ENCODE data around the gene EPC1.
"Not testable (repeated sequence)": the region's sequence is repeated elsewhere in the genome, so short reads cannot be mapped to it uniquely, and the experiment has no call there.

Gene EPC1

GRCh38 chr10:32346551-32347362 is at the start of gene EPC1:
Gene EPC1, minus strand, starts transcription at chr10:32347158. Its CDS starts 243 bp downstream, at chr10:32346915.
- H3K36me3 ChIP-seq (ENCODE audit: control insufficient read depth in 1 of 2, insufficient read depth in 2 of 2, low read length in 2 of 2): peaks cover 0 to 7% of the 10 kb centered on the region in 2 donors
- H3K4me1 ChIP-seq (ENCODE audit: control insufficient read depth in 1 of 2, insufficient read depth in 2 of 2, low read length in 2 of 2): peaks cover 19 to 49% of the 10 kb centered on the region in 2 donors

DNA sequence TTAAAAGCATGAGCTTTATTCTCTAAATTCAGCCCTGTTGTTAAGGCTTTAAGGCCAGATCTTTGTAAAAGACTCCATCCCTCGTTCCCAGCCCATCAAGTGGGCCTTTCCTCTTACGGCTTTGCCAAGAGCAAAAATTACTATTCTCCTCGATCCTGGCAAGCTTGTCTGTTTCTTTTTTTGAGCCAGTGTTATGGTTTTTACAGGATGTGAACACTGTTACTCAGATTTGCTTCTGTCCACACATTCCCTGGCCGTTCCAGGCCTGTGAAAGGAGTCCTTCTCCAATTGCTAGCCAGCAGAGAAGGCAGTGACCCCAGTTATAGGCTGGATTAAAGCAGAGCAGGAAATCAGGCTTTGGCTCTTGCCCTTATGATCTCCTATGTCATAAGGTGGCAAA is 47.0 kb upstream of the EPC1 start:
- Histone ChIP-seq H3K4me3 (ENCODE audit: low read depth in 1 of 2, low read length in 2 of 2) (no peak overlapping the region), H3K9me3 (ENCODE audit: control insufficient read depth in 1 of 2, low read length in 2 of 2) (no peaks in the 10 kb centered on the region), H3K27me3 (ENCODE audit: low read depth, low read length) (no peaks in the 10 kb centered on the region), H3K4me1 (ENCODE audit: control insufficient read depth in 1 of 2, insufficient read depth in 2 of 2, low read length in 2 of 2) (peaks cover 0 to 4% of the 10 kb centered on the region in 2 donors), H3K27ac (ENCODE audit: low read length) (no peak overlapping the region), H3K36me3 (ENCODE audit: control insufficient read depth in 1 of 2, insufficient read depth in 2 of 2, low read length in 2 of 2) (no peaks in the 10 kb centered on the region)

More at GRCh38 chr10:32346551-32347362, at the start of gene EPC1:
- Histone ChIP-seq H3K4me3 (ENCODE audit: low read depth in 1 of 2, low read length in 2 of 2) (peak within 1 kb of the TSS; percentile 84 to 94), H3K9me3 (ENCODE audit: control insufficient read depth in 1 of 2, low read length in 2 of 2) (no peaks in the 10 kb centered on the region), H3K27me3 (ENCODE audit: low read depth, low read length) (no peaks in the 10 kb centered on the region), H3K27ac (ENCODE audit: low read length) (peak within 1 kb of the TSS; percentile 99)

- H3K27ac ChIP-seq (ENCODE audit: low read length): not testable (repeated sequence)
Measured at GRCh38 chr10:32392284-32392683, 45.3 kb upstream of the EPC1 start.

GRCh38 chr10:32390193-32390592 is 43.2 kb upstream of the EPC1 start:
- Histone ChIP-seq H3K4me1 (ENCODE audit: control insufficient read depth in 1 of 2, insufficient read depth in 2 of 2, low read length in 2 of 2) (peaks cover 4% of the 10 kb centered on the region in 2 donors), H3K4me3 (ENCODE audit: low read depth in 1 of 2, low read length in 2 of 2) (no peak overlapping the region), H3K27me3 (ENCODE audit: low read depth, low read length) (no peaks in the 10 kb centered on the region), H3K9me3 (ENCODE audit: control insufficient read depth in 1 of 2, low read length in 2 of 2) (no peaks in the 10 kb centered on the region), H3K36me3 (ENCODE audit: control insufficient read depth in 1 of 2, insufficient read depth in 2 of 2, low read length in 2 of 2) (no peaks in the 10 kb centered on the region), H3K27ac (ENCODE audit: low read length) (no peak overlapping the region)

More at GRCh38 chr10:32392284-32392683, 45.3 kb upstream of the EPC1 start:
- H3K27me3 ChIP-seq (ENCODE audit: low read depth, low read length); H3K36me3 ChIP-seq (ENCODE audit: control insufficient read depth in 1 of 2, insufficient read depth in 2 of 2, low read length in 2 of 2); H3K9me3 ChIP-seq (ENCODE audit: control insufficient read depth in 1 of 2, low read length in 2 of 2); H3K4me3 ChIP-seq (ENCODE audit: low read depth in 1 of 2, low read length in 2 of 2); H3K4me1 ChIP-seq (ENCODE audit: control insufficient read depth in 1 of 2, insufficient read depth in 2 of 2, low read length in 2 of 2): not testable (repeated sequence)

DNA sequence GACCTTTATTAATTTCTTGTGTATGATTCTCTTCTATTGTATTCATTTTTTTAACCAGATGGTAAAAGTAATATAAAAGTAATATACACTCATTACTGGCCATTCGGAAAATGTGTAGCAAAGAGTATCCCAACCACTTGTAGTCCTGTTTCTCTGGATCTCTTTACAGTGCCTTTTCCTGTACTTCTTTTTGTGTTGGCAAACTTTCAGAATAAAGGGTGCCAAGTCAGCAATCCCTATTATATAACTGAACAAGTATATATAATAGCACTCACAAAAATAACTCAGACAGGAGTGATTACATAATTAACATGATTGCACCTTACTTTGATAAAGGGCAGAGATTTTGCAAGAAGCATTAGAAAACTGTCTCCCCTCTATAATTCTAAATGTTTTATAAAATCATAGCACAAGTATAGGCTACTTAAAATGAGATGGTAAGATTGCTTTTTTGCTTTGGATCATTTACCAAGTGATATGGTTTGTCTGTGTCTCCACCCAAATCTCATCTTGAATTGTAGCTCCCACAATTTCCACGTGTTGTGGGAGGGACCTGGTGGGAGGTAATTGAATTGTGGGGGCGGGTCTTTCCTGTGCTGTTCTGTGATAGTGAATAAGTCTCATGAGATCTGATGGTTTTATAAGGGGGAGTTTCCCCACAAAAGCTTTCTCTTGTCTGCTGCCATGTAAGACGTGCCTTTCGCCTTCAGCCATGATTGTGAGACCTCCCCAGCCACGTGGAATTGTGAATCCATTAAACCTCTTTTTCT is 41.5 kb upstream of the EPC1 start:
- H3K27ac ChIP-seq (ENCODE audit: low read length): no peak overlapping the region
- no peak overlapping the region for H3K4me3 ChIP-seq (ENCODE audit: low read depth in 1 of 2, low read length in 2 of 2)
- no peaks in the 10 kb centered on the region for H3K27me3 ChIP-seq (ENCODE audit: low read depth, low read length)
- no peaks in the 10 kb centered on the region for H3K9me3 ChIP-seq (ENCODE audit: control insufficient read depth in 1 of 2, low read length in 2 of 2)
- no peaks in the 10 kb centered on the region for H3K36me3 ChIP-seq (ENCODE audit: control insufficient read depth in 1 of 2, insufficient read depth in 2 of 2, low read length in 2 of 2)
- peaks cover 0 to 4% of the 10 kb centered on the region in 2 donors for H3K4me1 ChIP-seq (ENCODE audit: control insufficient read depth in 1 of 2, insufficient read depth in 2 of 2, low read length in 2 of 2)

DNA sequence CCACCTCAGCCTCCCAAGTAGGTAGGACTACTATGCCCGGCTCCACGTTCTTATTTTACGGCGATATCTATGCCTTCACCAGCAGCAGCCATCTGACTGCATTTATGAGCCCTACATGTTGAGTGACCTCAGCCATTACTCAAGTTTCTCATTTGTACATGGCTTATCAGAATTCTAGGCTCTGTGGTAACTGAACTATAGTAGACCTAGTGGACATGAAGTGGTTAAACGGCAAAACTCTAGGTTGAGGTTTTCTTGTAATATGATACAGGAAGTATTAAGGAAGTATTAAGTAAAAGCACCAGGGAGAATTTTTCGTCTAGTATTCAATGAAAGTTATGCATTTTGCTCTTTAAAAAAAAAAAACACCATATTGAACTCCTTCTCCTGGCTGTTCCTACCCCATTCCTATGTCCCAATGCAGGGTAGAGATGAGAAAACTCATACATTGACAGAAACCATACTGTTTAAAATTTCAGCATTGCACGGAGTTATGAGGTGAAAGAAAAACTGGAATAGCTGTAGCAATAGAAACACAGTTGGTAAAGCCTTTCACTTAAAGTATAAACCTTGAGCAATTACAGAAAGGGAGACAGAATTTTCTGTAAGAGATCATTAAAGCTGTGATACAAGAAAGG is 39.8 kb upstream of the EPC1 start:
- H3K4me3 ChIP-seq (ENCODE audit: low read depth in 1 of 2, low read length in 2 of 2): no peak overlapping the region
- no peak overlapping the region for H3K27ac ChIP-seq (ENCODE audit: low read length)
- H3K36me3 ChIP-seq (ENCODE audit: control insufficient read depth in 1 of 2, insufficient read depth in 2 of 2, low read length in 2 of 2): no peaks in the 10 kb centered on the region
- peaks cover 0 to 4% of the 10 kb centered on the region in 2 donors for H3K4me1 ChIP-seq (ENCODE audit: control insufficient read depth in 1 of 2, insufficient read depth in 2 of 2, low read length in 2 of 2)
- H3K9me3 ChIP-seq (ENCODE audit: control insufficient read depth in 1 of 2, low read length in 2 of 2): no peaks in the 10 kb centered on the region
- no peaks in the 10 kb centered on the region for H3K27me3 ChIP-seq (ENCODE audit: low read depth, low read length)

DNA sequence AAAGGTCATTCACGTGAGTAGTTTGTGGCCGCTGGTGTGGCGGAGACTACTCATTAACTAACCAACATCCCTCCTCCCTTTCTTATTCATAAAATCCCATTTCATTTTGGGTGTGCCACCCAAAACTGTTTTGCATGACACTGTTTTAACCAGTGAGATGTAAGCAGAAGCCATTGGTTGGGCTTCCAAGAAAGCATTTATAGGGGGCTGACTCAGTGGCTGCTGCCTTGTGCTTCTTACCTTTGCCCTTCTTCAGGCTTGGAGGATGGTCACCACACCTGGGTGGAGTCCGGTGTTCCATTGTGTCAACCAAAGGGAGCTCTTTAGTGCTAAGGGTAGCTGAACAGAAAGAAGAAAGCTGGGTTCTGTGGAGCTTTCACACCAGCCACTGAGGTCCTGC is 37.2 kb upstream of the EPC1 start:
- Histone ChIP-seq H3K4me3 (ENCODE audit: low read depth in 1 of 2, low read length in 2 of 2) (no peak overlapping the region), H3K4me1 (ENCODE audit: control insufficient read depth in 1 of 2, insufficient read depth in 2 of 2, low read length in 2 of 2) (peaks cover 0 to 4% of the 10 kb centered on the region in 2 donors), H3K27me3 (ENCODE audit: low read depth, low read length) (no peaks in the 10 kb centered on the region), H3K9me3 (ENCODE audit: control insufficient read depth in 1 of 2, low read length in 2 of 2) (no peaks in the 10 kb centered on the region), H3K27ac (ENCODE audit: low read length) (no peak overlapping the region), H3K36me3 (ENCODE audit: control insufficient read depth in 1 of 2, insufficient read depth in 2 of 2, low read length in 2 of 2) (no peaks in the 10 kb centered on the region)

DNA sequence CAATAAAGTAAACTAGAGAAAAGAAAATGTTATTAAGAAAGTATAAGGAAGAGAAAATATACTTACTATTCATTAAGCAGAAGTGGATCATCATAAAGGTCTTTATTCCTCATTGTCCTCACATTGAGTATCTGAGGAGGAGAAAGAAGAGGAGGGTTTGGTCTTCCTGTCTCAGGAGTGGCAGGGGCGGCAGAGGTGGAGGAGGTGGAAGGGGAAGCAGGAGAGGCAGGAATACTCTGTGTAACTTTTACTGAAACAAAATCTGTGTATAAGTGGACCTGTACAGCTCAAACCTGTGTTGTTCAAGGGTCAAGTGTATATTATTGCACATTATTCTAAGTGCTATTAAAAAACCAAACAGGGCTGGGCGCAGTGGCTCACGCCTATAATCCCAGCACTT is 34.2 kb upstream of the EPC1 start:
- Histone ChIP-seq H3K27me3 (ENCODE audit: low read depth, low read length) (no peaks in the 10 kb centered on the region), H3K4me3 (ENCODE audit: low read depth in 1 of 2, low read length in 2 of 2) (no peak overlapping the region), H3K27ac (ENCODE audit: low read length) (no peak overlapping the region)

GRCh38 chr10:32379950-32380551 is 33.1 kb upstream of the EPC1 start:
- Histone ChIP-seq H3K4me1 (ENCODE audit: control insufficient read depth in 1 of 2, insufficient read depth in 2 of 2, low read length in 2 of 2) (no peaks in the 10 kb centered on the region), H3K36me3 (ENCODE audit: control insufficient read depth in 1 of 2, insufficient read depth in 2 of 2, low read length in 2 of 2) (no peaks in the 10 kb centered on the region), H3K4me3 (ENCODE audit: low read depth in 1 of 2, low read length in 2 of 2) (peak overlapping the region in 1 of 2 donors; percentile 94), H3K9me3 (ENCODE audit: control insufficient read depth in 1 of 2, low read length in 2 of 2) (no peaks in the 10 kb centered on the region), H3K27ac (ENCODE audit: low read length) (peak overlapping the region; percentile 93), H3K27me3 (ENCODE audit: low read depth, low read length) (no peaks in the 10 kb centered on the region)

More for the DNA sequence above, 34.2 kb upstream of the EPC1 start:
- Histone ChIP-seq H3K4me1 (ENCODE audit: control insufficient read depth in 1 of 2, insufficient read depth in 2 of 2, low read length in 2 of 2) (no peaks in the 10 kb centered on the region), H3K9me3 (ENCODE audit: control insufficient read depth in 1 of 2, low read length in 2 of 2) (no peaks in the 10 kb centered on the region), H3K36me3 (ENCODE audit: control insufficient read depth in 1 of 2, insufficient read depth in 2 of 2, low read length in 2 of 2) (no peaks in the 10 kb centered on the region)

DNA sequence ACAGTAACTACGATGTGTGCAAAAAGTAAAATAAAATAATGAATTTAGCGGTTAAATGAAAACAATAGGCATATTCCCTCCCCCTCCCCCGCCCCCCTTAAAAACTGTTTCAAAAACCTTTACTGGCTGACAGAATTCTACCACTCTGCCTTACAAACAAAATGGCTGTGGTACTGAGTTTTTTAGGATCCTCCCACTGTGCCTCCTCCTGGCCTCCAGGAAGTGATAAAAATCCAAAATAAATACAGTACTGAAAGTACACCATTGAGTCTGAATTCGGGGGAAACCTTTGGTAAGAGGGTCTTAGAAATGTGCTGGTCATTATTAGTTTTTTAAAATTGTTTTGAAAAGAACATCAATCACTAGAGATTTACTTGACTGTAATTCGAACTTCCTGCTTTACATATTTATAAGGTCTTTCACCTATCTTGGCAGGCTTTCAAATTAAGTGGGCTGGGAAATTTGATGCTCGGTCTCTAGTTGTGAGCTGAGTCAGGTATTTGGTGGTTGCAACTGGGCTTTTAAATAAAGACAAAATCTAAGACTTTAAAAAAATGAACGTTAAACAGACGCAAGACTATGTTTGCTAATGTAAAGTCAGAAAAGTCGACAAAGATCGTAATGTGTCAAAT is 32.5 kb upstream of the EPC1 start:
- no peaks in the 10 kb centered on the region for H3K27me3 ChIP-seq (ENCODE audit: low read depth, low read length)
- peak overlapping the region; percentile 92 to 94 for H3K4me3 ChIP-seq (ENCODE audit: low read depth in 1 of 2, low read length in 2 of 2)
- H3K4me1 ChIP-seq (ENCODE audit: control insufficient read depth in 1 of 2, insufficient read depth in 2 of 2, low read length in 2 of 2): no peaks in the 10 kb centered on the region
- H3K36me3 ChIP-seq (ENCODE audit: control insufficient read depth in 1 of 2, insufficient read depth in 2 of 2, low read length in 2 of 2): no peaks in the 10 kb centered on the region
- H3K27ac ChIP-seq (ENCODE audit: low read length): peak overlapping the region; percentile 93
- H3K9me3 ChIP-seq (ENCODE audit: control insufficient read depth in 1 of 2, low read length in 2 of 2): no peaks in the 10 kb centered on the region
